Mesodermal cell (in vitro differentiated cells): ENCODE data around the gene TBRG4.

Experiments used
- H3K27ac ChIP-seq: 2 replicates; pipeline ENCODE4 v1.7.0; 2013; ENCODE audit warnings: mild to moderate bottlenecking, low read depth, low read length, moderate library complexity; ENCODE audit not compliant: severe bottlenecking
- H3K36me3 ChIP-seq: 2 replicates; pipeline ENCODE4 v1.7.1; 2013; ENCODE audit warnings: mild to moderate bottlenecking, low read length, moderate library complexity; ENCODE audit not compliant: control insufficient read depth, insufficient read depth
- H3K4me1 ChIP-seq: one replicate; pipeline ENCODE4 v1.7.1; 2013; ENCODE audit warnings: mild to moderate bottlenecking, low read length; ENCODE audit not compliant: insufficient read depth, control insufficient read depth, poor library complexity, severe bottlenecking
- H3K4me3 ChIP-seq: 2 replicates; pipeline ENCODE4 v1.7.0; 2013; ENCODE audit warnings: low read length, control low read depth, mild to moderate bottlenecking; ENCODE audit not compliant: insufficient read depth, poor library complexity, severe bottlenecking; ENCODE audit errors: extremely low read depth
- H3K9me3 ChIP-seq: 2 replicates; pipeline ENCODE4 v1.7.1; 2013; ENCODE audit warnings: mild to moderate bottlenecking, low read length, moderate library complexity; ENCODE audit not compliant: control insufficient read depth
- WGBS, 2 experiments: methylation state at CpG; one replicate each; pipeline ENCODE4 v1.1.5; 2013; ENCODE audit warnings: missing lambda C conversion rate in 2 of 2; ENCODE audit not compliant: insufficient coverage in 2 of 2; 5-methylcytosine and 5-hydroxymethylcytosine counted together

The TBRG4 gene

DNA sequence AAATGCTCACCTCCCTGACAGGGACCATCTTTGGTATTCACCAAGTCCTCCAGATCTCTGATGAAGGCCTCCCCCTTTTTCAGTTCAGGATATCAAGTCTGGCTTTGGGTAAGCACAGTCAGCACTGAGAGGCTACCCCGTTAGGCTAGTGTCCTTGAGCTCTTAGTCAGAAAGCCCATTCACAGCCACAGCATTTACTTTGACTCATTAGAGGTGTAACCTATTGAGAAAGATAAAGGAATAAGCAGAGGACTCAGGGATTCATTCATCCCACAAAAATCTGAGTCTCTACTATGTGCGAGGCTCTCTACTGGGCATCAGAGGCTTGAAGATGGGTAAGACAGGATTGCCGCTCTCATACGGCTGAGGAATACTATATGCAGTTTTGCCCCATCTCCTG lies 32.1 kb upstream of the TBRG4 start:
- WGBS, 2 experiments: 81 to 90% methylated on average over 3 of the region's 4 CpGs
- H3K36me3 ChIP-seq: no peaks in the 10 kb centered on the region
- H3K4me3 ChIP-seq: no peak overlapping the region
- H3K9me3 ChIP-seq: no peaks in the 10 kb centered on the region
- H3K4me1 ChIP-seq: no peaks in the 10 kb centered on the region
- H3K27ac ChIP-seq: no peak overlapping the region

DNA sequence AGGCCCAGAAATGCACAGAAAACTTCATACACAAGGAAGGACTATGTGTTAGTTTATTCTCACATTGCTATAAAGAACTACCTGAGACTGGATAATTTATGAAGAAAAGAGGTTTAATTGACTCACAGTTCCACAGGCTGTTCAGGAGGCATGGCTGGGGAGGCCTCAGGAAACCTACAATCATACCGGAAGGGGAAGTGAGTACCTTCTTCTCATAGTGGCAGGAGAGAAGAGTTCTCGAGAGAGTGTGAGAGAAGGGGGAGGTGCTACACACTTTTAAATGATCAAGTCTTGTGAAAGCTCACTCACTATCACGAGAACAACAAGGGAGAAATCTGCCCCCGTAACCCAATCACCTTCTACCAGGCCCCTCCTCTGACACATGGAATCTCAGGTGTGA lies 29.3 kb upstream of the TBRG4 start:
- H3K36me3 ChIP-seq: no peaks in the 10 kb centered on the region
- 70 to 100% methylated on average over 2 to 3 of the region's 4 CpGs for WGBS, 2 experiments
- H3K27ac ChIP-seq: no peak overlapping the region
- no peaks in the 10 kb centered on the region for H3K9me3 ChIP-seq
- H3K4me3 ChIP-seq: no peak overlapping the region
- H3K4me1 ChIP-seq: no peaks in the 10 kb centered on the region

DNA sequence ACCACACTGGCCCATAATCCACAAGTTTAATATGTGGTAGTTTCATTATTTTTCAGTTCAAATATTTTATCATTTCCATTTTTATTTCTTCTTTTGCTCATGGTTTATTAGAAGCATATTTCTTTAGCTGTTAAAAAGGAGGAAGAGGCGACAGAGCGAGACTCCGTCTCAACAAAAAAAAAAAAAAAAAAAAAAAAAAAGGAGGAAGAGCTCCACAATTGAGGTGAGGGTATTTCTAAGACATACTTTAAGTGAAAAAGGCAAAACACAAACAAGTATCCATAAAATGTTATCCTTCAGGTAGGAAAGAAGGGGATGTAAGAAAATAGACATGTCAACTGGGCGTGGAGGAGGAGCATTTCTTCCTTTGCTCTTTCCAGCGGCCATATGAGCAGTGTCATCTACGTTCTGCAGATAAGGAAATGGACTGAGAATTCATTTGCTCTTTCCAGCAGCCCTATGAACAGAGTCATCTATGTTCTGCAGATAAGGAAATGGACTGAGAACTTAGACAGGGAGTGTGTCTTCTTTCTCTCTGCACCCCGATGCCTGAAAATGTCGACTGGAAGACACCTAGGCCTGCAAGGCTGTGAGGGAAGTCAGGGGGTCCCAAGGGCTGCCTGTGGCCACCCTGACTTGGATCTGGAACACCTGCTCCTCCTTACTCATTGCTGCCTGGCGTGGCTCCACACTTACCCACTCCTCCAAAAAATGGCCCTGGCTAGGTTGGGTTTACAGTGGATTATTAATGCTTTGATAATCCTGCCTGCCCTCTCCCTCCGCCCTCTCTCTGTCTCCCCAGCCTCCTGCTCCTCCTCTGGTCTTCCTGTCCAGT lies 27.2 kb upstream of the TBRG4 start:
- no peaks in the 10 kb centered on the region for H3K36me3 ChIP-seq
- 89 to 96% methylated on average over 4 to 6 of the region's 10 CpGs for WGBS, 2 experiments
- H3K27ac ChIP-seq: no peak overlapping the region
- H3K9me3 ChIP-seq: no peaks in the 10 kb centered on the region
- H3K4me1 ChIP-seq: no peaks in the 10 kb centered on the region
- no peak overlapping the region for H3K4me3 ChIP-seq

DNA sequence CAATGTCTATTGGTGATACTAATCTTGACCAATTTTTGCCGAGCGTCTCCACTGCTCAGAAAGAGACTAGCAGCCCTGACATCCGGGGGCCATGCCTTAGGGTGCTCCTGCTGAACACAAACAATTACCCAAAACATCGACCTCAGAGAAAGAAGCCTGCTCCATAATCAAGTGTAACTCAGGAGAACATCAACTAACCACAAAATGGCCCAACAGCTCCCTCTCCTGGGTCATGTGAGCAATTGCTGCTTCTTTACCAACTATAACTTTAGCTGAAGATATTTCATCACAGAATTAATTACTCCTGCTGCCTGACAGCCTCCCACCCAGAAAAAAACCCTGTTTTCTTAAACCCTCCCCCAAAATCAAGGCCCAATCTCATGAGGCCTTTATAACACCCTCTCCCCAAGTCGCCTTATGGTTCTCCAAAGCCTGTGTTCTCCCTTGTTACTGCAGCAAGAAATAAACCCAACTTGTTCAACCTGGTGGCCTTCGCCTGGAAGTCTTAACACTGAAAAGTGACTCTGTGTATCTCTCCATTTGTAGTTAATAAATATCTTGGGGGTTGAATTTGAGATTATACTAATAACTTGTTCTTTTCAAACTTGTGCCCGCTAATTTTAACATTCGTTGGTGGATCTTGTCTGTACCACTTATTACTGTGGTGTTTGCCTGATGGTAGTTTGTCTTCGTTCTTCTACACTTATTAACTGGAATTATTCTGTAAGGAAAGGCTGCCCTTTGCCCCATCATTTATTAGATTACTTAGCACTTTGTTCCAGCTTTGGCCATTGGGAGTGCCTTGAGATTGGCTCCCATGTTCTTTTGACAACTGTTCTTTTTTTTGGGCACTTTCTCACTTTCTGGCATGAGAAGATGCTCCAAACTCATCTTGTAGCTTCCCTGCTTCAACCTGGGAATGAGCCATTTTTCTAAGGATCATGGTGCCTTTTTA lies 24.9 kb upstream of the TBRG4 start:
- Histone ChIP-seq H3K4me1 (no peaks in the 10 kb centered on the region), H3K36me3 (no peaks in the 10 kb centered on the region), H3K4me3 (no peak overlapping the region), H3K27ac (no peak overlapping the region), H3K9me3 (no peaks in the 10 kb centered on the region)
- 4 to 15% methylated on average over 3 to 5 of the region's 9 CpGs for WGBS, 2 experiments

DNA sequence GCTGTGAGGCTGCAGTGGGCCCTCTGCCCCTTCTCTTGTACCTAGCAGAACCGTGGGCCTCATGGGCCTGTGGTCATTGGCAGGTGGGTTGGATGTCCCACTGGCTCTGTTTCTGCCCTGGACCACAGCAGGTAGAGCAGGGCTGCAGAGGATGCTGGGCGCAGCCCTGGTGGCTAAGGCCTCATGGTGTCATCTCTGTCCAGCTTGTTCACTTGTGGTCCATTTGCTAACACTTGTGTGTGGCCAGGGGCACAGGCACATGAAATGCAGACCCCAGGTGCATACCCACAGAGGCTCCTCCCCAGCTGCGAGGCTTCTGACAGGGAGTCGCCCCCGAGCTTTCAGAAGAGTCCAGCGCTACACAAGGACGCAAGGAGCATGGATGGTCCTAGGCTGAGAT lies 22.4 kb upstream of the TBRG4 start:
- H3K4me1 ChIP-seq: no peaks in the 10 kb centered on the region
- WGBS, 2 experiments: 81 to 82% methylated on average over 7 of the region's 7 CpGs
- H3K36me3 ChIP-seq: no peaks in the 10 kb centered on the region
- no peak overlapping the region for H3K27ac ChIP-seq
- H3K4me3 ChIP-seq: no peak overlapping the region
- H3K9me3 ChIP-seq: no peaks in the 10 kb centered on the region

DNA sequence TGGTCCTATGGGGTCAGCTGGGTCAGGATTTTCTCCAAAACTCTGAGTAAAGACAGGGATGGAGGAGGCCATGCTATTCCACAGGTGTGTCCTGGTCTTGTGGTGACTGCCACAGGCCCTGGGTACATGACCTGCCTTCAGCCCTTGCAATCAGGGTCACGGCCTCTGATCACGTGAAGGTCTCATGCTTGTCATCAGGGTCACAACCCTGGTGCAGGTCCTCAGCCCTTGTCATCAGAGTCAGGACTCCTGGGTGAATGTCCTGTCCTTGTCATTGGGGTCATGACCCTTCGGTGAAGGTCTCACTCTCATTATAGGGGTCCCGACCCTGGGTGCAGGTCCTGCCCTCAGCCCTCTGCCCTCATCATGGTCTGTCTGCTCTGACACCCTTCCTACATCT lies 21.9 kb upstream of the TBRG4 start:
- no peaks in the 10 kb centered on the region for H3K9me3 ChIP-seq
- H3K27ac ChIP-seq: no peak overlapping the region
- no peaks in the 10 kb centered on the region for H3K4me1 ChIP-seq
- WGBS, 2 experiments: 93% methylated on average over 4 of the region's 4 CpGs
- no peak overlapping the region for H3K4me3 ChIP-seq
- H3K36me3 ChIP-seq: no peaks in the 10 kb centered on the region

DNA sequence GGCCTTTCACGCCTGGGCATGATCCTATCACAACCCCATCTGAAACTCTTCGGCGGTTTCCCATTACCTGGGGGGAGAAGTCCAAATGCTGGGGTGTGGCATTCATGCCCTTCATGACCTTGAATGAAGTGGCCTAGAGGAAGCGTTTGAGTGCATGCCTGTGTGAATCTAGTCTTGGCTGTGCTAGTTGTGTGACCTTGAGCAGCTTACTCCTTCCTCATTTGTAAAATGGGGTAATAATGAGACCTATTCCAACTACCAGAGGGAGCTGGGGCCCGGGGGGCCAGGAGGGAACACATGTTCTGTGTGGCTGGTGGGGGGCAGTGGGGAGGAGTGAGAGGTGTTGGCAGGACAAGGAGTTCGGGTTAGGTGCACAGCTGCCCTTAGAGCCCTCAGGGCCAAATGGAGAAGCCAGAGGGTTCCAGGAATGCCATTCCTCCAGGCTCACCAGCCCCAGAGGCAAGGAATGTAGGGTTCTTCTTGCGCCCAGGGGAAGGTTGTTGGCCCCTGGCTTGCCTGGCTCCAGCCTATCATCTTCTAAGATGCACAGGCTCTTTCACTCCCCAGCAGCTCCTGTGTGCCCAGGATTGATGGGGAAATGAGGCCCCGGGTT lies 21.3 kb upstream of the TBRG4 start:
- Histone ChIP-seq H3K9me3 (no peaks in the 10 kb centered on the region), H3K27ac (no peak overlapping the region), H3K36me3 (no peaks in the 10 kb centered on the region), H3K4me1 (no peaks in the 10 kb centered on the region), H3K4me3 (no peak overlapping the region)
- 83 to 92% methylated on average over 4 of the region's 8 CpGs for WGBS, 2 experiments

DNA sequence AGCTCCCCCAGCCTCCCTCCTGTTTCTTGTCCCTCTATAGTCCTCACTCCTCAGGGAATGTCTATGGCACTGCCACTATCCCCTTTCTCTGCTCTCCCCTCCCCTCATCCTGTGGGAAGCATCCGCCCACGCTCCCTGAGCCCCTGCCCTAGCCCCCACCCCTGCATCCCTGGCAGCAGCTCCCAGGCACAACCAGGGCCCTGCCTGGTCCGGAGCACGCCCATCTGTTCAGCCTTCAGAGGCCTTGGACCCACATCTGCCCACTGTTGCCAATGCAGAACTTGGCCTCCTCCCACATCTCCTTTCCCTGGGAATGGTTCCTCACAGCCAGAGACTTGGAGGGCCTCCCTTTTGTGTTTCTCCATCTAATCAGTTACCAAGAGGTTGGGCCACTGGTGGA lies 20.4 kb upstream of the TBRG4 start:
- Histone ChIP-seq H3K36me3 (no peaks in the 10 kb centered on the region), H3K4me3 (no peak overlapping the region), H3K9me3 (no peaks in the 10 kb centered on the region), H3K4me1 (no peaks in the 10 kb centered on the region), H3K27ac (no peak overlapping the region)
- WGBS, 2 experiments: 71 to 74% methylated on average over 4 of the region's 4 CpGs

DNA sequence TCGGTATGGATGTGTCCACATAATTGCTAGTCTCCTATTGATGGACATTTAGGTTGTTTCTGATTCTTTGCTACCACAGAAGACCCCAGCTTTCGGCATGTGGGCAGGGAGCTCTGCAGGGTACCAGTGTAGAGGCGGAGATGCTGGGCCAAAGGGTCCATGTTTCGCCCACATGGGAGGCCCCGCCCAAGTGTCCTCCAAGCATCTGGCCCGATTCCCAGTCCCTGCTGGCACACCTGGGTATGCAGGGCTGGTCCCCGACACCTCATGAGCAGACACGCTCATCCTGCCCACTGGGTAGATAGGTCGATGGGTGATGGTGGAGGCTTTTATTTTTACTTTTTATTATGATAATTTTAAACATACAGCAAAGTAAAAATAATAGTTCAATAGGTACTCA lies 19.4 kb upstream of the TBRG4 start:
- H3K9me3 ChIP-seq: no peaks in the 10 kb centered on the region
- H3K27ac ChIP-seq: no peak overlapping the region
- H3K4me1 ChIP-seq: no peaks in the 10 kb centered on the region
- H3K4me3 ChIP-seq: no peak overlapping the region
- no peaks in the 10 kb centered on the region for H3K36me3 ChIP-seq
- 84 to 90% methylated on average over 3 to 6 of the region's 9 CpGs for WGBS, 2 experiments

DNA sequence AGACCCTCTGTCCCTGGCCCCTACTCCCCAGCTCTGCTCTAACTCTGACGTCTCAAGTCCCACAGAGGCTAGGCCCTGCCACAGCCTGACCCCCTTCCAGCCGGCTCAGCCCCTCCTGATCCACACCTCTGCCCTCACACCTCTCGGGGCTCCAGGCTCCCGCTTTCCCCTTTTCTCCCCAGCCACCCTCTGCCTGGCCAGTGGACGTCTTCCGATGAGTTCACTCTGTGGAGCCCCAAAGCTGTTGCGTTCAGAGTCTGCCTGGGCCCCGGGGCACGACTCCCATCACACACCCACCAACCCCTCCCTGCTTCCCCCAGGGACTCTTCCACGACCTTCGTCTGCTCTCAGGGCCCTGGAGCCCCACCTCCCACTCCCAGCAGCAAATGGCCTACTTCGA lies 18.4 kb upstream of the TBRG4 start:
- H3K4me1 ChIP-seq: no peaks in the 10 kb centered on the region
- no peaks in the 10 kb centered on the region for H3K36me3 ChIP-seq
- H3K27ac ChIP-seq: no peak overlapping the region
- 68 to 83% methylated on average over 5 to 12 of the region's 12 CpGs for WGBS, 2 experiments
- no peaks in the 10 kb centered on the region for H3K9me3 ChIP-seq
- H3K4me3 ChIP-seq: no peak overlapping the region
